T-helper 17 cell (primary cell): ENCODE data around the gene AMHR2. TPM values are rescaled to one million over a fixed set of nuclear protein-coding genes. Genes with fewer than 3 reads are reported as not detected.
"Not testable (repeated sequence)": the region's sequence is repeated elsewhere in the genome, so short reads cannot be mapped to it uniquely, and the experiment has no call there.

Experiments used
- ATAC-seq: fragments of 150-1000 bp; cut with Tn5 transposase; 2 replicates; pipeline ENCODE4 v1.10.0; 2021; ENCODE audit warnings: mild to moderate bottlenecking, moderate library complexity
- DNase-seq, 3 donors: peaks; one replicate each; pipeline versions ENCODE4 v3.0.0 to v3.0.0-alpha.2; 2020 to 2021
- H3K9me3 ChIP-seq: one replicate; pipeline ENCODE4 v1.7.0; 2013; ENCODE audit warnings: low read length, mild to moderate bottlenecking; ENCODE audit not compliant: control insufficient read depth, poor library complexity, severe bottlenecking
- H3K27ac Mint-ChIP-seq: one replicate; pipeline ENCODE4 v1.8.0; 2022; ENCODE audit warnings: mild to moderate bottlenecking, moderate library complexity, mixed read lengths
- H3K27me3 Mint-ChIP-seq: one replicate; pipeline ENCODE4 v1.8.0; 2022; ENCODE audit warnings: mixed read lengths
- H3K36me3 Mint-ChIP-seq: one replicate; pipeline ENCODE4 v1.8.0; 2022; ENCODE audit warnings: low read depth, mixed read lengths
- H3K4me1 Mint-ChIP-seq: one replicate; pipeline ENCODE4 v1.8.0; 2022; ENCODE audit warnings: mild to moderate bottlenecking, mixed read lengths
- H3K4me3 Mint-ChIP-seq: one replicate; pipeline ENCODE4 v1.8.0; 2022; ENCODE audit warnings: mild to moderate bottlenecking, moderate library complexity, mixed read lengths
- total RNA-seq, 4 donors: library from RNA in 2 of 4; stranded (reverse) in 2 of 4; gene quantifications; one replicate each; pipeline ENCODE4 v1.2.3 and lab custom pipeline; 2022 to 2026

The AMHR2 gene
- total RNA-seq (not detected), total RNA-seq (lab: John Stamatoyannopoulos, UW) (0 to 0.23 reads per million in 2 donors)

GRCh38 chr12:53423597-53423996 lies at the start of gene AMHR2:
Gene AMHR2, plus strand, starts transcription at chr12:53423855. Its CDS starts 80 bp downstream, at chr12:53423935.
- Mint-ChIP-seq H3K4me3 (no peak within 1 kb of the TSS), H3K4me1 (peaks cover 15% of the 10 kb centered on the region), H3K36me3 (no peaks in the 10 kb centered on the region), H3K27me3 (no peaks in the 10 kb centered on the region), H3K27ac (no peak within 1 kb of the TSS)
- DNase-seq: no peak
- no peak for ATAC-seq
- H3K9me3 ChIP-seq: no peaks in the 10 kb centered on the region

- H3K9me3 ChIP-seq, H3K27me3 Mint-ChIP-seq, H3K36me3 Mint-ChIP-seq, ATAC-seq, DNase-seq, H3K4me3 Mint-ChIP-seq: not testable (repeated sequence)
- H3K4me1 Mint-ChIP-seq: peaks cover 18% of the 10 kb centered on the region
- peak overlapping the region; percentile 49 for H3K27ac Mint-ChIP-seq
Measured at GRCh38 chr12:53374277-53374676, 49.4 kb upstream of the AMHR2 start.

- peaks cover 19% of the 10 kb centered on the region for H3K4me1 Mint-ChIP-seq
- ATAC-seq (no peak), DNase-seq (no peak)
- no peak overlapping the region for H3K27ac Mint-ChIP-seq
- no peaks in the 10 kb centered on the region for H3K9me3 ChIP-seq
- no peak overlapping the region for H3K4me3 Mint-ChIP-seq
- no peaks in the 10 kb centered on the region for H3K36me3 Mint-ChIP-seq
- H3K27me3 Mint-ChIP-seq: no peaks in the 10 kb centered on the region
Measured at GRCh38 chr12:53376747-53377146, 46.9 kb upstream of the AMHR2 start.

GRCh38 chr12:53378222-53378621 lies 45.4 kb upstream of the AMHR2 start:
- no peaks in the 10 kb centered on the region for H3K9me3 ChIP-seq
- H3K4me1 Mint-ChIP-seq: peaks cover 26% of the 10 kb centered on the region
- H3K4me3 Mint-ChIP-seq: no peak overlapping the region
- ATAC-seq (no peak), DNase-seq (no peak)
- H3K36me3 Mint-ChIP-seq: peaks cover 2% of the 10 kb centered on the region
- H3K27me3 Mint-ChIP-seq: no peaks in the 10 kb centered on the region
- no peak overlapping the region for H3K27ac Mint-ChIP-seq

- Mint-ChIP-seq H3K27ac (no peak overlapping the region), H3K27me3 (no peaks in the 10 kb centered on the region), H3K4me1 (peaks cover 30% of the 10 kb centered on the region), H3K4me3 (no peak overlapping the region), H3K36me3 (peaks cover 2% of the 10 kb centered on the region)
- no peaks in the 10 kb centered on the region for H3K9me3 ChIP-seq
- DNase-seq (no peak), ATAC-seq (no peak)
Measured at GRCh38 chr12:53378724-53379388, 44.8 kb upstream of the AMHR2 start.

GRCh38 chr12:53379389-53380103 lies 44.1 kb upstream of the AMHR2 start:
- Mint-ChIP-seq H3K4me1 (peaks cover 33% of the 10 kb centered on the region), H3K4me3 (no peak overlapping the region), H3K27ac (no peak overlapping the region), H3K27me3 (no peaks in the 10 kb centered on the region), H3K36me3 (peaks cover 2% of the 10 kb centered on the region)
- ATAC-seq (peak; percentile 79), DNase-seq (peak; percentile 71 to 98 (median 73))
- H3K9me3 ChIP-seq: no peaks in the 10 kb centered on the region

GRCh38 chr12:53380104-53380793 lies 43.4 kb upstream of the AMHR2 start, which contains the start of gene SP1:
Gene SP1, plus strand, starts transcription at chr12:53380176. Its CDS starts 116 bp downstream, at chr12:53380292.
- peak within 1 kb of the TSS; percentile 97 for H3K4me3 Mint-ChIP-seq
- ATAC-seq: peak; percentile 44
- no peaks in the 10 kb centered on the region for H3K27me3 Mint-ChIP-seq
- H3K27ac Mint-ChIP-seq: no peak within 1 kb of the TSS
- H3K36me3 Mint-ChIP-seq: peaks cover 2% of the 10 kb centered on the region
- no peaks in the 10 kb centered on the region for H3K9me3 ChIP-seq
- DNase-seq: peak; percentile 85 to 98 (median 93)
- peaks cover 34% of the 10 kb centered on the region for H3K4me1 Mint-ChIP-seq

GRCh38 chr12:53380794-53381730 lies 42.6 kb upstream of the AMHR2 start:
- peak overlapping the region; percentile 97 for H3K4me3 Mint-ChIP-seq
- H3K36me3 Mint-ChIP-seq: peaks cover 4% of the 10 kb centered on the region
- peaks cover 37% of the 10 kb centered on the region for H3K4me1 Mint-ChIP-seq
- no peak for DNase-seq
- no peak for ATAC-seq
- no peak overlapping the region for H3K27ac Mint-ChIP-seq
- no peaks in the 10 kb centered on the region for H3K9me3 ChIP-seq
- no peaks in the 10 kb centered on the region for H3K27me3 Mint-ChIP-seq

- Mint-ChIP-seq H3K27me3 (no peaks in the 10 kb centered on the region), H3K36me3 (peaks cover 5% of the 10 kb centered on the region), H3K4me3 (peak overlapping the region; percentile 97), H3K4me1 (peaks cover 42% of the 10 kb centered on the region), H3K27ac (no peak overlapping the region)
- DNase-seq (peak; percentile 18 to 32 (median 20)), ATAC-seq (no peak)
- no peaks in the 10 kb centered on the region for H3K9me3 ChIP-seq
Measured at GRCh38 chr12:53381731-53382630, 41.7 kb upstream of the AMHR2 start.

- peaks cover 5% of the 10 kb centered on the region for H3K36me3 Mint-ChIP-seq
- H3K27me3 Mint-ChIP-seq: no peaks in the 10 kb centered on the region
- H3K4me1 Mint-ChIP-seq: peaks cover 50% of the 10 kb centered on the region
- H3K4me3 Mint-ChIP-seq: peak overlapping the region; percentile 97
- DNase-seq (no peak), ATAC-seq (no peak)
- H3K9me3 ChIP-seq: no peaks in the 10 kb centered on the region
- no peak overlapping the region for H3K27ac Mint-ChIP-seq
Measured at GRCh38 chr12:53383258-53383657, 40.4 kb upstream of the AMHR2 start.

- Mint-ChIP-seq H3K27ac (peak overlapping the region; percentile 80), H3K4me1 (peaks cover 61% of the 10 kb centered on the region), H3K4me3 (peak overlapping the region; percentile 86)
- H3K9me3 ChIP-seq, H3K27me3 Mint-ChIP-seq, H3K36me3 Mint-ChIP-seq, DNase-seq, ATAC-seq: not testable (repeated sequence)
Measured at GRCh38 chr12:53386381-53386780, 37.3 kb upstream of the AMHR2 start.

- H3K4me3 Mint-ChIP-seq: peak overlapping the region; percentile 36
- H3K27me3 Mint-ChIP-seq: no peaks in the 10 kb centered on the region
- H3K9me3 ChIP-seq: no peaks in the 10 kb centered on the region
- DNase-seq: no peak
- peak overlapping the region; percentile 80 for H3K27ac Mint-ChIP-seq
- H3K4me1 Mint-ChIP-seq: peaks cover 48% of the 10 kb centered on the region
- peaks cover 7% of the 10 kb centered on the region for H3K36me3 Mint-ChIP-seq
- ATAC-seq: no peak
Measured at GRCh38 chr12:53388932-53389331, 34.7 kb upstream of the AMHR2 start.
